Activated naive CD4-positive, alpha-beta T cell treated with anti-CD3 and anti-CD28 coated beads, Interleukin-2, amount 50 U/mL, for 72 hours (primary cell): ENCODE data around the gene TMEM161B. TPM values are rescaled to one million over a fixed set of nuclear protein-coding genes. Genes with fewer than 3 reads are reported as not detected.
A peak's percentile ranks its signal among the peaks of the same experiment; 100 is the strongest.
"Not testable (repeated sequence)": the region's sequence is repeated elsewhere in the genome, so short reads cannot be mapped to it uniquely, and the experiment has no call there.

ENCODE experiments used
- ATAC-seq, 2 donors: fragments of 150-1000 bp; cut with Tn5 transposase; 2 replicates each; pipeline ENCODE4 v1.10.0; 2021; ENCODE audit warnings: mild to moderate bottlenecking in 2 of 2, moderate library complexity in 2 of 2
- DNase-seq, 2 donors: peaks; one replicate each; pipeline ENCODE4 v3.0.0; 2021 to 2022; ENCODE audit warnings: low spot score in 2 of 2
- H3K27ac Mint-ChIP-seq, 2 donors: one replicate each; pipeline ENCODE4 v1.8.0; 2022; ENCODE audit warnings: mild to moderate bottlenecking in 2 of 2, mixed read lengths in 2 of 2
- H3K36me3 Mint-ChIP-seq, 2 donors: one replicate each; pipeline ENCODE4 v1.8.0; 2022; ENCODE audit warnings: mixed read lengths in 2 of 2
- H3K9me3 Mint-ChIP-seq, 2 donors: one replicate each; pipeline ENCODE4 v1.8.0; 2022; ENCODE audit warnings: mixed read lengths in 2 of 2
- total RNA-seq, 2 donors: library from RNA; stranded (reverse); gene quantifications; one replicate each; pipeline ENCODE4 v1.2.3, GENCODE V29; 2022

TMEM161B gene
- total RNA-seq, 2 donors from 2014 or later, result 25.5 to 30.9 TPM

DNA sequence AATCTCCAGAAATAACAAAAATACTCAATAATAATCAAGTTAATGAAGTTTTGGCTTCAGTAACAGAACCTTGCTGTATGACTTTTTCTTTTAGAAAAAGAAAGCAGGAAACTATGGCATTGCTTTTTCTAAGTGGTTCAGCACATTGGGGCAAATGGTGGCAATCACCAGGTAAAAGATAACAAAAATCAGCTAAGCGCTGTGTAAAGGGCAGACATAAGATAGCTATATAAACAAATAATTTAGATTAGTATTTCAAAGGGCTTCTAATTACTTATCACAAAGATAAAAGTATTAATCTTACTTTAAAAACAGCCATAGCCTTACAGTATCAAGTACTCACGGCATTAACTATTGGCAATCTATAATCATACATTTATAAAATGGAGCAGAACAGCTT, 10.0 kb downstream of the TMEM161B start:
- Mint-ChIP-seq H3K27ac (no peak overlapping the region), H3K36me3 (peaks cover 0 to 39% of the 10 kb centered on the region in 2 donors), H3K9me3 (no peaks in the 10 kb centered on the region)
- ATAC-seq, result no peak
- no peak for DNase-seq

DNA sequence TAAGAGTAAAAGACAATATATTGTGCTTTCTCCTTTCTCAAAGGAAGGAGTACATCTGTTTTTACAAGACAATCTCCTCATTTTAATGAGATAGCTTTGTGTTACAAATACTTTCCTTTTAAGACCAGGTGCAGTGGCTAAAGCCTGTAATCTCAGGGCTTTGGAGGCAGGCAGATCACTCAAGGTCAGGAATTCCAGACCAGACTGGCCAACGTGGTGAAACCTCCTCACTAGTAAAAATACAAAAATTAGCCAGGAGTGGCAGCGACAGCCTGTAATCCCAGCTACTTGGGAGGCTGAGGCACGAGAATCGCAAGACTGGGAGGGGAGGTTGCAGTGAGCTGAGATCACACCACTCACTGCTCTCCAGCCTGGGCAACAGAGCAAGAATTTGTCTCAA, 11.8 kb downstream of the TMEM161B start:
- ATAC-seq (no peak), DNase-seq (no peak)
- H3K9me3 Mint-ChIP-seq, result no peaks in the 10 kb centered on the region
- H3K27ac Mint-ChIP-seq, result no peak overlapping the region
- H3K36me3 Mint-ChIP-seq, result peaks cover 0 to 41% of the 10 kb centered on the region in 2 donors

DNA sequence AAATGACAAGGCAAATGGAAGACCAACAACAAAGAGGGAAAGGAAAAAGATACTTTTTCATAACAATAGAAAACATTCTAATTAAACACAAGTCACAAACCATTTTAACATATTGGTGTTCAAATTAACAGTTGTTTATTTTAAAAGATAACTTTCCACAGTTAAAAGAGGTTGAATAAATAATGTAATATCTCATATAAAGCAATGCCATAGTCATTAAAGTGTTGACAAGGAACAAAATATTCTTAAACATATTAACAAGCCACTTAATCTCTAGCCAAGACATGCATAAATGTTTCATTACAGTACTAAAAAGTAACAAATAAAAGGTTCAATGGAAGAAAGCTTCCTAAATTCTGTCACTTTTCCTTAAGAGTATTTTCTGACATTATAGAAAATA, 12.6 kb downstream of the TMEM161B start:
- Mint-ChIP-seq H3K27ac (no peak overlapping the region), H3K36me3 (peaks cover under 1 to 38% of the 10 kb centered on the region in 2 donors), H3K9me3 (no peaks in the 10 kb centered on the region)
- no peak for ATAC-seq
- no peak for DNase-seq

DNA sequence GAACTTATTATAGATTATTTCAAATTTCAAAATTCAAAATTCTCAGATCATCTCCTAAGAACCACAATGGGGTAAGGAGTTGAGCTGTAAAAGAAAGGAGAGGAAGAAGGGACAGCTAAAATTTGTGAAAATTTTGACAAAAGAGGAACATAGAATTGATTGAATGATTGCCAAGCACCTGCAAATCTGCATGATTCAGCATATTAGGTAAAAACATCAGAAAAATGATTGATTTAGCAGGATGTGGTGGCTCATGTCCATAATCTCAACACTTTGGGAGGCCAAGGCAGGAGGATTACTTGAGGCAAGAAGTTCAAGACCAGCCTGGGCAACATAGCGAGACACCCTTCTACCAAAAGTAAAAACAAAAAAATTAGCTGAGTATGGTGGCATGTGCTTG, 14.3 kb downstream of the TMEM161B start:
- peak overlapping the region in 1 of 2 donors; percentile 16 for H3K27ac Mint-ChIP-seq
- H3K9me3 Mint-ChIP-seq, result peaks cover 0 to 4% of the 10 kb centered on the region in 2 donors
- ATAC-seq, result no peak
- no peak for DNase-seq
- peaks cover 5 to 55% of the 10 kb centered on the region in 2 donors for H3K36me3 Mint-ChIP-seq

DNA sequence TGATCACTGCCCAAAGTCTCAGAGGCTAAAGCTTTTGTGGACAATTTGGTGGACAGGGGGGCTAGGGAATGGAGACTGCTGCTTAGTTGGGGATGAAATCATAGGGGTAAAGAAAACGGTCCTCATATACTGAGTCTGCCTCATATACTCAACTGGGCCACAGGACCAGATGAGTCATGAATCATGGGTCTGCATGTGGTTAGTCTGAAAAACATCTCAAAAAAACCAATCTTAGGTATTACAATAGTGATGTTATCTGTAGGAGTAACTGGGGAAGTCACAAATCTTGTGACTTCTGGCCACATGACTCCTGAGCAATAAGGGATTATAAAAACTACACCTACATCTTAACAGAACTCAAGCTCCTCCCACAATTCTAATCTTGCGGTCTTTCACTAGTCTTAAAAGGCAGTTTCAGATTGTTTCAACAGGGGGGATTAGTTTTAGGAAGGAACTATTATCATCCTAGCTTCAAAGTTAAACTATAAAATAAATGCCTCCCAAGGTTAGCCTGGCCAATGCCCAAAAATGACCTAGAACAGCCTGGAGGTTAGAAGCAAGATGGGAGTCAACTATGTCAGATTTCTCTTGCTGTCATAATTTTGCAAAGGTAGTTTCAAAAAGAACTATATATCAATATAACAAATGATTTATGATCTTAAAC, 17.5 kb downstream of the TMEM161B start:
- peaks cover 11 to 65% of the 10 kb centered on the region in 2 donors for H3K36me3 Mint-ChIP-seq

DNA sequence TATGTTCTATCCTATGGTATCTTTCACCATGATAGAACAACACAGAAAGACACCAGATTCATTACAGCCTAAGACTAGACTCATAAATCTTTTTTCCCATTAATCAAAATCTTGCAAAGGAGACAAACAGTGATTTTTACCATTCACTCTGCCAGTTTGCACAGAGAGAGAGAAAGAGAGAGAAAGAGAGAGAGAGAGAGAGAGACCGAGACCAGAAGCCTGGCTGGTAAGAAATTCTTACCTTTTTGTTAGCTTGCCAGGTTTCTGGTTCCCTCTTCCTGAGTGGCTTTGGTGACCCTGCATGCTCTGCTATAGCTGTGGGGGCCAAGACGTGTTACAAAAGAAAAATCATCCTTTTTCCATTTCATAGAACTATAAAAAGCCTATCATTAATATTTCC, 18.6 kb downstream of the TMEM161B start:
- Mint-ChIP-seq H3K36me3 (peaks cover 14 to 63% of the 10 kb centered on the region in 2 donors), H3K9me3 (peaks cover 0 to 4% of the 10 kb centered on the region in 2 donors), H3K27ac (peak overlapping the region; percentile 83 to 92)
- no peak for DNase-seq
- ATAC-seq, result no peak

More for the DNA sequence above, 17.5 kb downstream of the TMEM161B start:
- Mint-ChIP-seq H3K9me3 (peaks cover 0 to 4% of the 10 kb centered on the region in 2 donors), H3K27ac (peak overlapping the region; percentile 73 to 92)
- ATAC-seq (peak; percentile 88 to 99), DNase-seq (no peak)

DNA sequence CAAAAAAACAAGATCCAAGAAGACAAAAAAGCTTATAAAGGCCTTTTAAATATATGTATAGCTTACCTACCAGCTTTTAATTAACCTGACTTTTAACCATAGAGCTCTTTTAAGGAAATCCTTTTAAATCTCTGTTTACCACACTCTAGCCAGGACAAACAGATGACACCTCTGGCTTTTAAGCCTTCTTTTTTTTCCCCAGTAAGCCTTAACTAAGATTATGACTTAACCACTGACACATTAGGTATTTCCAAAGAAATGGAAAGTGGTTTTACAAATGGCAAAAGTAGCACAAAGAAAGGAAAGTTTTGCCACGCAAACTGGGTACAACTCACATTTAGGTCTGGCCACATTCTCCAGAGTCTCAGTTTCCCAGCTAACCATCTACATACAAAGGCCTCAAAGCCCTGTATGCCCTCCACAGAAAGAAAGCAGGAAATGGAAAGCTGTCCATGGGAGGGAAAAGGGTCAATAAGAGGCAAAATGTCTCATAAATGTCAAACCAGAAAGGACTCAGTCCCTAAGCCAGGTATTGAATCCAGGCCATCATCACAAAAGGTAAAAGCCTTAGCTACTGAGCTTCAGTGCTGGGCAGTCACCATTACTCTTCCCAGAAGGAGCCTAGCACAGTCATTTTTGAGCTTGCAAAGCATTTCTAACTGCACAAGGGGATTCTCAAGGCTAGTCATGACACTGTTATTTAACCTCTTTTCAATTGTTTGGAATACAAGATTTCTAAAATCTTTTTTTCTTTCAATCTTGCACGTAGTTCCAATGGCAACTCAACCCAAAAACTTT, 19.7 kb downstream of the TMEM161B start:
- no peak for DNase-seq
- Mint-ChIP-seq H3K27ac (peak overlapping the region; percentile 55 to 92), H3K36me3 (peaks cover 18 to 54% of the 10 kb centered on the region in 2 donors), H3K9me3 (peaks cover 0 to 4% of the 10 kb centered on the region in 2 donors)
- ATAC-seq, result peak in 1 of 2 donors; percentile 70

DNA sequence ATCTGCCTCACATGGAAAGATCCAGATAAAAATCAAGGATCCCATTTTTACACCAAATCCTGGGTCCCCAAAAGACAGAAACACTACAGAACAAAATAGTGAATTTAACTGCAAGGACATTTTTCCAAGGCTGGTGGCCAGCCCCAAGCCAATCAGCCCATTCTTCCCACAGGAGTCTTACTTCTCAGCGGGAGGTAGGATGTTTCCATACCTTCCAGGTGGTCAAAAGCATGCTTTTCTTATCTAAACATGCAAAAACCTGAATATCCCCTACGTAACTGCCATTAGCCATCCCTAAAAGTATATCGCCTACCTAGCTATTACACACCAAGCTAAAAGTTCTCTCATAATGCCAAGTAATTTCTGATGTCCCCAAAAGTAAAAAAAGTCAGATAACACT, 20.6 kb downstream of the TMEM161B start:
- H3K9me3 Mint-ChIP-seq, result peaks cover 0 to 4% of the 10 kb centered on the region in 2 donors

DNA sequence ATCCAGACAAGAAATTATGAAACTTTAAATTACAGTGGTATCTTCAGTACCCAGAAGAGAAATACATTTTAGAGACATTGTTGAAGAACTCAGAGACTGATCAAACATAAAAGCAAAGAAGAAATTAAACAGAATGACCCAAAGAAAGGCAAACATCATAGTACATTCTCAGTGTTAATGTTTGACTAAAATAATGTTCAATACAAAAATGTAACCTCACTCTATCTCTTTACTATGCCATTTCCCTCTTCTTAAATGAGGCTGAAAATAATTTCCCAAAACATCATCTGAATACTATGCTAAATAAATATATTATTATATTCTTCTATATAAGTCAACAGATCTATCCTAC, 22.8 kb downstream of the TMEM161B start:
- DNase-seq (no peak), ATAC-seq (no peak)
- peaks cover 15 to 31% of the 10 kb centered on the region in 2 donors for H3K36me3 Mint-ChIP-seq
- peaks cover 0 to 4% of the 10 kb centered on the region in 2 donors for H3K9me3 Mint-ChIP-seq
- H3K27ac Mint-ChIP-seq, result no peak overlapping the region

More for the DNA sequence above, 20.6 kb downstream of the TMEM161B start:
- ATAC-seq (no peak), DNase-seq (no peak)
- Mint-ChIP-seq H3K36me3 (peaks cover 18 to 49% of the 10 kb centered on the region in 2 donors), H3K27ac (peak overlapping the region; percentile 36 to 92)

DNA sequence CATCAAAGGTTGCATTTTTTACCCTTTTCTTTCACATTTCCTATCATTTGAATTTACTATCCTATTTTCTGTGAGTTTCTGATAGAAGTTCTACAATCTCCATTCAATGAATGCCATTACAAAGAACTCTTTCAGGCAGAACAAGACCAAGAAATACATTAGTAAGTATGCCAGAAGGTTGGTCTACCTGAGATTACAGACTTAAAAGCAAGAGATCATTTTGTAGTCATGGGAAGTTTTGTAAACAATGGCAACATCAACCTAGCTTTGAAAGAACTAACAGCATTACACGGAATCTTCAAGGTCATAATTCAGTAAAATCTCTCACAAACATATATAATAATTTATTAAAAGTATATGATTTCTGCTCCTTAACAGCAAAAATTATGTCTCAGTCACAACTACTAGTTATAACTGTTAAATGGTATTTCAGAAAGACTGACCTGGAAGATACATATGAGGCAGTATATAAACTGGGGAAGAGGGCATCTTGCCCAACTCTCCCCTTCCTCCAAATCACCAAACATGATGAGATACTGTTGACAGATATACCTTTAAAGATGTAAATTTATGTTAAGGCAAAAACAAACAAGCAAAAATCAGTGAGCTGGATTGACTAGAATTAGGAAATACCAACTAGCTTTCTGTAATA, 23.3 kb downstream of the TMEM161B start:
- DNase-seq (no peak), ATAC-seq (no peak)
- Mint-ChIP-seq H3K36me3 (peaks cover 12 to 26% of the 10 kb centered on the region in 2 donors), H3K9me3 (peaks cover 0 to 4% of the 10 kb centered on the region in 2 donors), H3K27ac (no peak overlapping the region)

DNA sequence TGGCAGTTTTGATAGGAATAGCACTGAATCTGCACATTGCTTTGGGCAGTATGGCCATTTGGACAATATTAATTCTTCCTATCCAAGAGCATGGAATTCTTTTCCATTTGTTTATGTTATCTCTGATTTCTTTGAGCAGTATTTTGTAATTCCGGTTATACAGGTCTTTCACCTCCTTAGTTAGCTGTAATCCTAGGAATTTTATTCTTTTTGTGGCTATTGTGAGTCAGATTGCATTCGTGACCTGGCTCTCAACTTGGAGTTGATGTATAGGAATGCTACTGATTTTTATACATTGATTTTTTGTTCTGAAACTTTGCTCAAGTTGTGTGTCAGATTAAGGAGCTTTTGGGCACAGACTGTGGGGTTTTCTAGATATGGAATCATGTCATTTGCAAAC, 24.0 kb downstream of the TMEM161B start:
- DNase-seq, result no peak
- H3K27ac Mint-ChIP-seq, result no peak overlapping the region
- peaks cover 12 to 19% of the 10 kb centered on the region in 2 donors for H3K36me3 Mint-ChIP-seq
- H3K9me3 Mint-ChIP-seq, result no peaks in the 10 kb centered on the region
- no peak for ATAC-seq

DNA sequence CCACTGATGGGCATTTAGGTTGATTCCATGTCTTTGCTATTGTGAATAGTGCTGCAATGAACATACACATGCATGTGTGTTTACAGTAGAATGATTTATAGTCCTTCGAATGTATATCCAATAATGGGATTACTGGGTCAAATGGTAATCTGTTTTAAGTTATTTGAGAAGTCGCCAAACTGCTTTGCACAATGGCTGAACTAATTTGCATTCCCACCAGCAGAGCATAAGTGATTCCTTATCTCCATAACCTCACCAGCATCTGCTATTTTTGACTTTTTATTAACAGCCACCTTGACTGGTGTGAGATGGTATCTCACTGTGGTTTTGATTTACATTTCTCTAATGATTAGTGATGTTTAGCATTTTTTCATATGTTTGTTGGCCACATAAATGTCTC, 25.2 kb downstream of the TMEM161B start:
- H3K36me3 Mint-ChIP-seq, result peaks cover 8 to 12% of the 10 kb centered on the region in 2 donors
- not testable (repeated sequence) for ATAC-seq, DNase-seq, H3K9me3 Mint-ChIP-seq, H3K27ac Mint-ChIP-seq

DNA sequence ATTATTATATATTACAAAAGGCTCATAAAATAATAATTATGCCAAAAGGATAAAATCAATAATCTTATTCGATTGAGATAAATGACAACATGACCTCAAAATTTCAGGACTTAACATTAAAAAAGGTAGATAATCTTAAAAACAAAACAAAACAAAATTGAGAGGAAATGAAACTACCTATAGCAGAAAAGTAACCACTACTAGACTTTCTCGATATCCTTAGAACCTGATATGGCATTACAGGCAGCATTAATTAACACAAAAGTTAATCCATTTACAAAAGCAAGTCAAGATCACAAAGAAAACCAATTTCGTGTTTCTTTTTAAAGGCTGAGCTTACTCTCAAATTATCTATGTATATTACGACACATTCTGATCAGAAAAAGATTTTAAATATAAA, 29.9 kb downstream of the TMEM161B start:
- no peaks in the 10 kb centered on the region for H3K9me3 Mint-ChIP-seq
- H3K27ac Mint-ChIP-seq, result no peak overlapping the region
- DNase-seq (no peak), ATAC-seq (no peak)
- H3K36me3 Mint-ChIP-seq, result peaks cover 5 to 12% of the 10 kb centered on the region in 2 donors

DNA sequence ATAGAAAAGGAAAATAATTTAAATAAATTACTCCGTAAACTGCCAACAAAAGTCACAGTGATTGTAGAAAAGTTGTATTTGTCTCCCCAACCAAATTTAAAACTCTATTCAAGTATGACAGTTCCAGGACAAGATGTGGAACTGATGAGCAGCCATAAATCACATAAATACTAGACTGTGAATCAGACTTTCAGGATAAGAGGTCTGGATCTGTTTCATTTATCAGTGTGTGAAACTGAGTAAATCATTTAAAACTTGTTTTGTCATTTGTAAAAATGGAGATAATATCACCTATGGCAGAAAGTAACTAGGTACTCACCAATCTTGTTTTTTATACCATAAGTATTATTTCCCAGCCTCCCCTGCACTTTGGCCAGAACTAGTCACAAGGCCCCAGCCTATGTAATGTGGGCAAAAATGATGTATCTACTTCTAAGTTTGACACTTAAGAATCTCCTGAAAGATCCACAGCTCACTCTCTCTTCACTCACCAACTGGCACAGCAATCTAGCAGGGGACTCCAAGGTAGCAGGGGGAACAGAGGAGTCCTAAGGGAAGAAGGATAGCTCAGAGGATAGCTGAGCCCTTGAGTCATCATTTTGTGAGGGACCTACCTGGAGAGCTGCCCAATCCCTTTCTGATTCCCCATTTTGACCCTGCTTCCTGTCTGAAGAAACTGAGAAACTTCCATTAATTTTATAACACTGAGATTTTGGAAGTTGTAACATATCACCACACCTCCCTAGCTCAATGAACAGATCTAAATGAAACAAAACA, 31.6 kb downstream of the TMEM161B start:
- Mint-ChIP-seq H3K36me3 (peaks cover 13 to 23% of the 10 kb centered on the region in 2 donors), H3K9me3 (no peaks in the 10 kb centered on the region), H3K27ac (peak overlapping the region in 1 of 2 donors; percentile 36)
- DNase-seq (no peak), ATAC-seq (peak; percentile 56 to 91)

DNA sequence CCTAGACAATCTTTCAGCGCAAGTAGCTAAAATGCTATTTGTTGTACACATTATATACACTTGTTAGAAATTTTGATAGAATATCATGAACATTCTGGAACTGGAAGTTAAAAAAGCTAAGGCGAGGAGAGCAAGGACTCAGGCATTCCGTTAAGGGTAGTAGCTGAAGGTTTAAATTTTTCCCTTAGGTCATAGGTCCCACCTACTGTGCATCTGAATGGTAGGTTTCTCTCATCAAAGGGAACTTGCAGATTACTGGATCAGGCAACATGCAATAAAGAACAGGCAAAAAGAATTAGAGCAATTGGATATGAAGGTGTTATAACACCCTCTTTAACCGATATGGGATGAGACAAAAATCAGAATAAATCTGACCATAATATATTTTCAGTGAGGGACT, 32.8 kb downstream of the TMEM161B start:
- no peak for DNase-seq
- no peak for ATAC-seq
- H3K36me3 Mint-ChIP-seq, result peaks cover 13 to 25% of the 10 kb centered on the region in 2 donors
- peak overlapping the region in 1 of 2 donors; percentile 31 for H3K27ac Mint-ChIP-seq
- H3K9me3 Mint-ChIP-seq, result no peaks in the 10 kb centered on the region

DNA sequence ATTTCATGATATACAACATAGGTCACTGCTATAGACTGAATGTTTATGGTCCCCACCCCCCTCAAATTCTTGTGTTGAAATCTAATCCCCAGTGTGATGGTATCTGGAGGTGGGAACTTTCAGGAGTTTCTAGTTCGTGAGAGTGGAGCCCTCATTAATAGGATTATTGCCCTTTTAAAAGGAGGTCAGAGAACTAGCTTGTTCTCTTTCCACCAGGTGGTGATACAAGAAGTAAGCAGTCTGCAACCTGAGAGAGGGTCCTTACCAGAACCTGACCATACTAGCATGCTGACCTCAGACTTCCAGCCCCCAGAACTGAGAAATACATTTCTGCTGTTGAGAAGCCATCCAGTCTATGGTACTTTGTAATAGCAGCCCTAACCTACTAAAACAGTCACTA, 33.3 kb downstream of the TMEM161B start:
- ATAC-seq, result no peak
- DNase-seq, result no peak
- no peaks in the 10 kb centered on the region for H3K9me3 Mint-ChIP-seq
- H3K27ac Mint-ChIP-seq, result peak overlapping the region in 1 of 2 donors; percentile 31
- peaks cover 13 to 25% of the 10 kb centered on the region in 2 donors for H3K36me3 Mint-ChIP-seq
